Stimulated activated CD4-positive, alpha-beta T cell treated with anti-CD3 and anti-CD28 coated beads, Interleukin-2, amount 100 ng/mL, for 4 hours (primary cell): ENCODE measurements around the gene RPS8.
"Not testable (repeated sequence)": the region's sequence is repeated elsewhere in the genome, so short reads cannot be mapped to it uniquely, and the experiment has no call there.

Source experiments
- DNase-seq: peaks from one replicate; pipeline ENCODE4 v3.0.0-alpha.2; 2020; ENCODE audit warnings: low read depth

The RPS8 gene

DNA sequence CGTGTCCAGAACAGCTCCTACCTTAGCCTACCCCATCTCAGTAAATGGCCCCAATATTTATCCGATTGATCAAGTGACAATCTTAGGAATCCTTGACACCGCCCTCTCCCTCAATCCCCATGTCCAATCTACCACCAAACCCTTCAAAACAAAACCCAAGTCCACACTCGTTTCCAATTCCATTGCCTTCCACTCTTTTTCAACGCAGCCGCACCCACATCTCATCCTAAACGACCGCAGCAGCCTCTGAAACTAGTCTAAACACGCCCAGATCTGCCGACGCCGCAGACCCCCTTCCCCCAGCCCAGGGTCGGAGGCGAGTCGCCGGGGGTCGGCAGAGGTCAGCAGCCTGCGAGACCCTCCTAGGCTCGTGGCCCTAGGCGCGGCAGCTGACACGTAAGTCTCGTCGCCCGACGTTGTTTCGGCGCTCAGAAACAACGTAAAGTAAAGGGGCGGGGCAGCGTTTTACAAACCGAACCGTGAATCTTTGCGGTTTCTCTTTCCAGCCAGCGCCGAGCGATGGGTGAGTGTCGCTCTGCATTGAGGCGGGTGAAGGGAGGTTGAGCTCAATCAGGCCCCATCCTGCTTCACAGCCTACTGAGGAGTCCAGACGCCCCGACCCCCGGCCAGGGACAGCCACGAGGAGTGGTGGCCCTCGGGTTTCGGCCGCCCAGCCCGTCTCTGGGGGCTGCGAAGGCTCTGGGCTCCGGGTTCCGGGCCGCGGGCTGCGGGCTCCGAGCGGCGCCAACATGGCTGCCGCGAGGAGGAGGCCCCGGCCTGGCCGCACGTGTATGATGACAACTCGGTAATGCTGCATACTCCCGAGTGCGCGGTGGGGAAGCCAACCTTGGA lies at the start of gene RPS8:
Gene RPS8 (plus strand): TSS at position 463 of the 852 bp plus-strand sequence. CDS start 57 bp downstream, at position 520.
- peak; percentile 87 for DNase-seq

DNA sequence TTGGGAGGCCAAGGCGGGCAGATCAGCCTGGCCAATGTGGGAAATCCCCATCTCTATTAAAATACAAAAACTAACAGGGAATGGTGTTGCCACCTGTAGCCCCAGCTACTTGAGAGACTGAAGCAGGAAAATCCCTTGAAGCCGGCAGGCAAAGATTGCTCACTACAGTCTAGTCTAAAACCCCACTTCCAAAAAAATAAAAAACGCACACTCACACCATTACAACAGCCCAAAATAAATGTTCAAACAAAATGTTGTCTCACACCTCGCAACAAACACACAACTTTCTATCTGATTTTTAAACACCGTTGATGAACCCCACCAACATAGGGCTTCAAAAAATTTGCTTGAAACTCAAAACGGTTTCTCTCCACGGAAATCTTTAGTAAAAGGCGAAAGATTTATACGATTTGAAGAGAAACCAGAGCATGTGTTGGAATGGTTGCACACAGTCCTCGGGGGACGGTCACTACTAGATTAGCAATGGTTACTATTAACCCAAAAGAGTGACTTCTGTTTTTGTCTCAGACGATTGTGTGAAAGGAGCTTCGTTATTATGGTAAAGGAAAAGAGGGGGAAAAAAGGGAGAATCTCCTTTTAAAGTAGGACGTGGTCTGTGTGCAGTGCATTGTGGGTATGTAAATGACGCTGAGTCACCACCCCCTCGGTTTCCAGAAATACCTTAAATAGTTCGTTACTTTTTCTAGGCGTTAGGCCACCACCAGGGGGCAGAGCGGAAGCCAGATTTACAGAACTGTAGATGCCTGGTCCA lies 44.4 kb upstream of the RPS8 start, which contains the start of gene RNU5D-1:
Gene RNU5D-1 (minus strand): TSS at position 430 of the 772 bp plus-strand sequence.
- DNase-seq = peak; percentile 90

DNA sequence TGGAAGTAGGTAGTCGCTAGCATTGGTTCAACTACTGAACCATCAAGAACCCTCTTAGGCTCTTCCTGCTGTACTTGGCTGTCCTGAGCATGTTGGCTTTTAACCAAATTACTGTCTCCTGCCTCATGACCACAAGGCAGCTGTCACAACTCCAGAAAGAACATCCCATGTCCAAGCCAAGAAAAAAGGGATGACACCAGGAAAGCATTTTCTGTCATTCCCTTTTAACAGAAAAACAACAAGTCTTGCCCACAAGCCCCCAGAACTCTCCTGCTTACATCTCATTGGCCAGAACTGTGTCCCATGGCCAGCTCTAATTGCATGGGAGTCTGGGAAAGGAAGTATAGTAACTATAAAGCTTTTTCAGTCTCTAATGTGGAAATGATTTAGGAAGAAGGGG lies 42.0 kb upstream of the RPS8 start:
- DNase-seq = no peak

DNA sequence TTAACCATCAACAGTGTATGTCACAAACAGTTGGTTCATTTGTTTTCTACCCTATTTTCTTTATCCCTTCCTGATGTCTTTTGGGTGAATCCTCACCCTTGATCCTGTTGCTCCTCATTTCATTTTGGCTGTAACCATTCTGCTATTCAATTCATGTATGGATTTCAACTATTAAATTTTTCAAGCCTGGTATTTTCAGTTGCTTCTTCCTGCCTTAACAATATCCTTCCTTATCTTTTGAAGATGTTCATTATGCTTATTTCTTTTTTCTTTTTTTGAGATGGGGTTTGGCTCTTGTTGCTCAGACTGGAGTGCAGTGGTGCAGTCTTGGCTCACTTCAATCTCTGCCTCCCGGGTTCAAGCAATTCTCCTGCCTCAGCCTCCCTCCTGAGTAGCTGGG lies 41.6 kb upstream of the RPS8 start:
- DNase-seq = no peak

DNA sequence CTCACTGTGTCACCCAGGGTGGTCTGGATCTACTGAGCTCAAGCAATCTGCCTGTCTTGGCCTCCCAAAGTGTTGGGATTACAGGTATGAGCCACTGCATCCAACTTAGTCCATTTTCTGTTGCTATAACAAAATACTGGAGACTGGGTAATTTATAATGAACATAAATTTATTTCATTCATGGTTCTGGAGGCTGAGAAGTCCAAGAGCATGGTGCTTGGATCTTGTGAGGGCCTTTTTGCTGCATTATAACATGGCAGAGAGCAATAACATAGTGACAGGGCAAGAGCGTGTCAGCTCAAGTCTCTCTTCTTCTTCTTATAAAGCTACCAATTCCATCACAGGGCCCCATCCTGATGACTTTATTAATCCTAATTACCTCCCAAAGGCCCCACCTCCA lies 39.3 kb upstream of the RPS8 start:
- no peak for DNase-seq

DNA sequence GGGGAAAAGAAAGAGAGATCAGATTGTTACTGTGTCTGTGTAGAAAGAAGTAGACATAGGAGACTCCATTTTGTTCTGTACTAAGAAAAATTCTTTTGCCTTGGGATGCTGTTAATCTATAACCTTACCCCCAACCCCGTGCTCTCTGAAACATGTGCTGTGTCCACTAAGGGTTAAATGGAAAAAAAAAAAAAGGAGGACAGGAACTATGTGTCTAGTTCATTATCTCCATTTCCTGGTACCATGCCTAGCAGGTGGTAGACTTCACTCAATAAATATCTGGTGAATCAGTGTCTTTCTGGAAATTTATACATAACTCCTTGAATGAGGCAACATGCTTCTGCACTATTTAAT lies 36.4 kb upstream of the RPS8 start:
- DNase-seq = not testable (repeated sequence)

DNA sequence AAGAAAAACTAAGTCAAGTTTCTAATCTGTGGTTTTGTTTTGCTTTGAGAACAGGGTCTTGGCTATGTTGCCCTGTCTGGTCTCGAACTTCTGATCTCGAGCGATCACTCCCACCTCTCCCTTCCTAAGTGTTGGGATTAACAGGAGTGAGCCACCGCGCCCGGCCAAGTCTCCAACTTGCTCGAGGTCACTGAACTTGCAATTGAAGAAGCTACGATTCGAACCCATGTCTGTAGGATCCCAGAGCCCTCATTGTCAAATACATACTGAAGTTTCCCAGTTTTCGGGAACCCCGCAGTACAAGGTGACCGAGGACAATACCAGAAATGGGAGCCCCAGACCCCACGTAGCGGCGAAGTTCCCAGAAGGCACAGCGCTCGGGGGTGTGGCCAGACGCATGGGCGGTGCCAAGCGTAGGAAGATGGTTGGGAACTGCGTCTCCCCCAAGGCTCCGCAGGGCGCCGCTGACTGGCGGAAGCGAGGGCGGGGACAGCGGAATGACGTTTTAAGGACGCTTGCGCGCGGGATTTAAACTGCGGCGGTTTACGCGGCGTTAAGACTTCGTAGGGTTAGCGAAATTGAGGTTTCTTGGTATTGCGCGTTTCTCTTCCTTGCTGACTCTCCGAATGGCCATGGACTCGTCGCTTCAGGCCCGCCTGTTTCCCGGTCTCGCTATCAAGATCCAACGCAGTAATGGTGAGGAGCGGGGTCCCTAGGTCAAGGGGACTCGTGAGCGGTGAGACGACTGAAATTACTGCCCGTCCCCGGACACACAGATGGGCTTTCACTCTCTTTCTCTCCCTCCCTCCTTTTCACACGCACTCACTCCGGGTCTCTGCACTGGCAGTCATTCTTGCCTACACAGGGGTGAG lies 35.8 kb upstream of the RPS8 start, which contains the start of gene KIF2C:
Gene KIF2C (plus strand): TSS at position 531 of the 872 bp plus-strand sequence. CDS start 96 bp downstream, at position 627.
- peak; percentile 96 for DNase-seq

DNA sequence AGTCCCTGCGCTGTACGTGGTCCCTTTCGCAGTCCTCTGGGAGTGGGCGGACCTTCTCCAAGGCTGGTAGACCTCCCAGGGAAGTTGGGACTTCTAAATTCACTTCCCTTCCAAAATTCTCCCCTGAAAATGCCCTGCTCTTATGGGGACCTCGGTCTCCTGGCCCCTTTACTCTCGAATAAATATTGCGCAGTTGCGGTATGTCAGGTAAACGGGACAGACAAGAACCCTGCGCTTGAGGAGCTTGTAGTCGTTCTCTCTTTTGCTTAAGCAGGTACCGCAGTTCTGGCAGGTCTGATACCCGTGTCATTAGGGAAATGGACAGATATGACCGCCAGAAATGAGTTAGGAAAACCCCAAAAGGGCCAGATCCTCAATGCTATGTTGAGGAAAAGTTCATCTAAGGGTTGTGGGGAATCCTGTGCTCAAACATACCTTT lies 35.1 kb upstream of the RPS8 start:
- no peak for DNase-seq

DNA sequence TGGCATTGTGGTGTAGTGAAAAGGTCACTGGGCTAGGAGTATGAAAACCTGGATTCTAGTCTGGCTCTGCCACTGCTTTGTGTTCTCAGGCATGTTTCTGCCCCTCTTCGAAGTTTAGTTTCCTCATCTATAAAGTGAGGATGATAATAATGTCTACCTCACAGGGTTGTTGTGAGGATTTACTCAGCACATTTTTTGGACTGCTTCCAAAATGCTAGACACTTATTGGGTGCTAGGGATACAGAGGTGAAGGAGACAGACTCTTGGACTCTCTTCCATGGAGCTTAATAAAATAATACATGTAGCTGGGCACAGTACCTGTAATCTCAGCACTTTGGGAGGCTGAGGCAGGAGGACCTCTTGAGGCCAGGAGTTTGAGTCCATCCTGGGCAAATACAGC lies 32.1 kb upstream of the RPS8 start:
- no peak for DNase-seq

DNA sequence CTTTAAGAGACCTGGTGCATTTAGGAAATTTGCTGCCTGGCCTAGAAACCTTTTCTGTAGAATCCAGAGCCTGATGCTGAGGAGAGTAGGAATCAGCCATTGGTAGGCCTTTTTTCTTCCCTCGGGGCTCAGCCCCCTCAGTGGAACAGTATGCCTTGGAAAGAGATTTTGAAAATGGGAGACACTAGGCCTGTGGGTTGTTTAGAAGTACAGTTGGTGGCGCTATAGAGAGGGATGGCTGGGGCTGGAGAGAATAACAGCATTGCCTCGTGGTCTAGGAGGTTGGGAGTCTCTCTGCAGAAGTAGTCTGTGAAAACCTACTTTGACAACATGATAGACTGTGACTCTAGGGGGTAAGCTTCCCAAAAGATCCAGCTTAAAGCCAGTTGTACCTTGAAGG lies 27.5 kb upstream of the RPS8 start:
- DNase-seq = no peak

DNA sequence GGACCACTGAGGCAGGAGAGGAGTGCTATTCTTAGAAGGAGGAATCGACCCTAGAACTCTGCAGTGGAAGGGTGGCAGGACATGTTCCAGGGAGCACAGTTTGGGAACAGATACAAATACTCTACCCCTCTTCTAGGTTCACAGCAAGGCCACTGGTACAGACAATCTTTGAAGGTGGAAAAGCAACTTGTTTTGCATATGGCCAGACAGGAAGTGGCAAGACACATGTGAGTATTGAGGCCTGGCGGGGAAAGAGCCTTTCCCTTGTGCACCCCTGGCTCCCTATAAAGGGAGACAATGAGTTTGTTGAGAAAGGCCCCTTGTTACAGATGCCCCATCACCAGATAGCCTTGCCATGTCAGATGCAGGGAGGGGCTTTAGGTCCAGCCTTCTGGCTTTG lies 17.9 kb upstream of the RPS8 start:
- DNase-seq = no peak

DNA sequence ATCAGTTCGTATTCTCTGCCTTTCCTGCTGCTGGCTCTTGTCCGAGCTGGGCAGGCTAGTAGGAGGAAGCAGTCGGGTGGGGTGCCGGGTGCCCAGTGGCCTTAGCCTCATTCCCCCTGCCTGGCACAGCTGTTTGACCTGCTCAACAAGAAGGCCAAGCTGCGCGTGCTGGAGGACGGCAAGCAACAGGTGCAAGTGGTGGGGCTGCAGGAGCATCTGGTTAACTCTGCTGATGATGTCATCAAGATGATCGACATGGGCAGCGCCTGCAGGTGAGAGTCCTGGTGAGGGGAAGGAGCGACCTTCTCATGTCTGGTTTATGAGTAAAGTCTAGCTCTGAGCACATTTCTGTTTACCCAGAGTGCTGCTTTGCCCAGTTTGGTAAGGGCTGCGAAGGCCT lies 16.3 kb upstream of the RPS8 start:
- DNase-seq = no peak

DNA sequence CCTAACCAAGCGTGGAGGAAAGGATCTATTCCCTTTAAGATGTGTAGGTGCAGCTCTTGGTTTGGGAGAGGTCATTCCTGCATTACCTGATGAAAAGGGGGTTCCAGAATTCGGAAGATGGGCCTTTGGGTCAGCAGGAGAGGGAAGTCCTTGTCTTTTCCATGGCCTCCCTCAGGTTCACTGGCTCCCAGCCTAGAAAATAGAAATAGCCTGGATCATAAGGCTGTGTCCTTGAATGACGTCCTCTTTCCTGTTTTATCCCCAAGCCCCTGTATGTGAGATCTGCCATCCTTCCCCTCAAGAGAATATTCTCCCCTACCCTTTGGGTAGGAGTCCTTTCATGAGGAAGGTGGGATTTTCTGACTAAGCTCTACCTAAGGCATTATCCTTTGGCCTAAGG lies 14.5 kb upstream of the RPS8 start:
- DNase-seq = no peak

DNA sequence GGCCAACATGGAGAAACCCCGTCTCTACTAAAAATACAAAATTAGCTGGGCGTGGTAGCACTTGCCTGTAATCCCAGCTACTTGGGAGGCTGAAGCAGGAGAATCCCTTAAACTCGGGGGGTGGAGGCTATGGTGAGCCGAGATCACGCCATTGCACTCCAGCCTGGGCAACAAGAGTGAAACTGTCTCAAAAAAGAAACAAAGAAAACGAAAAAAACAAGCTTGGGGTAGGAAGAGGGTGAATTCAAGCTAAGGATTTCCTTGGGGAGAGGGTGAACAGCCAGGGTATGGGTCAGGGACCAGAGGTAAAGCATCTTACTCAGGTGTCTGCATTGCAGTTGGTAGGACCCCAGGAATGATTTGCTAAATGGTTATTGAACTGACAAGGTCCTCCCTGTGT lies 8.9 kb upstream of the RPS8 start:
- not testable (repeated sequence) for DNase-seq

DNA sequence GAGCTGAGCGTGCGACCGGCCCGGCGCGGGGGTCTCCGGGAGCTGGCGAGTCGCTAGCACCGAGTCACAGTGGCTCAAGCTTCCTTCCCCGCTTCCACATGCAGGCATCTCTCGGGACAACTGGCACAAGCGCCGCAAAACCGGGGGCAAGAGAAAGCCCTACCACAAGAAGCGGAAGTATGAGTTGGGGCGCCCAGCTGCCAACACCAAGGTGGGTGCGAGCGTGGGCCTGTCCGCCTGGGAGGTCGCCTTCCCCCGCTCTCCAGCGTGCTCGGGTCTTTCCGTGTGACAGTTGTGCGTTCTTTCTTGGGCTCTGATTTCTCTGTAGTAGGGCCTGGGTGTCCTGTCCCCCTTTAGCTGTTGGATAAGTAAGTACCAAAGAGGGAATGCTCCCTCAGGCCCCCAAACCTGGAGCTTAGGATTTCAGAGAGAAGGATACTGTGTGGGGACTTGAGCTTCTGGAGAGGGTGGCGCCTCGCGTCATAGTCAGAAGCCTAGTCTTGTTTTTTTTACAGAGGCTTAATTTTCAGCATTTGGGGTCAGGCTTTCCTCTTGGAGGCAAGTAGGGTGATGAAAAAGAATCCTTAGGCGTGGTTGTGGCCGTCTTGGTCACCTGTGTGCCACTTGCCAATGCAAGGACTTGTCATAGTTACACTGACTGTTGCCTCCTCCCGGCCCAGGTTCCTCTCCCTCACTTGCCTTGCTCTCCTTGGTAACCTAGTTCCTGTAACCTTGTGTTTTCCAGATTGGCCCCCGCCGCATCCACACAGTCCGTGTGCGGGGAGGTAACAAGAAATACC lies 790 bp downstream of the RPS8 start:
- peak; percentile 59 for DNase-seq

DNA sequence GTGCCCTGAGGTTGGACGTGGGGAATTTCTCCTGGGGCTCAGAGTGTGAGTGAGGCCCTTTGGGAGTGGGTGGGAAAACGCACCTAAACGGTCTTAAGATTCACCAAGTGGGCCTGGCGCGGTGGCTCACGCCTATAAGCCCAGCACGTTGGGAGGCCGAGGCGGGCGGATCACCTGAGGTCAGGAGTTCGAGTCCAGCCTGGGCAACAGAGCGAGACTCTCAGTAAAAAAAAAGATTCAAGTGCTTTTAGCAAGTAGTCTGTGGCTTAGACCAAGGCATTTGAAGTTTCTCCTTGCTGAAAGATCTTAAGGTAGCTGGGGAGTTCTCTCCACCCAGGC lies 1.4 kb downstream of the RPS8 start:
- DNase-seq = no peak

DNA sequence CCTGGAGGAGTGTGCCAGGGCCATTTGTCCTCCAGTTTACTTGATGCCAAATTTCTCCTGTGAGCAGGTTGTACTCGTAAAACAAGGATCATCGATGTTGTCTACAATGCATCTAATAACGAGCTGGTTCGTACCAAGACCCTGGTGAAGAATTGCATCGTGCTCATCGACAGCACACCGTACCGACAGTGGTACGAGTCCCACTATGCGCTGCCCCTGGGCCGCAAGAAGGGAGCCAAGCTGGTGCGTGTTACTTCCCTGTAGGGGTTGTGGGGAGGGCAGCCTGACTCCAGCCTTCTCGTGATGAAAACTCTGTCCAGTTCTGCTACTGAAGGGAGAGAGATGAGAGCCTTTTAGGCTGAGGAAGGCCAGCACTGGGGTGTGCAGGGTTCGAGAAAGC lies 2.2 kb downstream of the RPS8 start:
- no peak for DNase-seq

DNA sequence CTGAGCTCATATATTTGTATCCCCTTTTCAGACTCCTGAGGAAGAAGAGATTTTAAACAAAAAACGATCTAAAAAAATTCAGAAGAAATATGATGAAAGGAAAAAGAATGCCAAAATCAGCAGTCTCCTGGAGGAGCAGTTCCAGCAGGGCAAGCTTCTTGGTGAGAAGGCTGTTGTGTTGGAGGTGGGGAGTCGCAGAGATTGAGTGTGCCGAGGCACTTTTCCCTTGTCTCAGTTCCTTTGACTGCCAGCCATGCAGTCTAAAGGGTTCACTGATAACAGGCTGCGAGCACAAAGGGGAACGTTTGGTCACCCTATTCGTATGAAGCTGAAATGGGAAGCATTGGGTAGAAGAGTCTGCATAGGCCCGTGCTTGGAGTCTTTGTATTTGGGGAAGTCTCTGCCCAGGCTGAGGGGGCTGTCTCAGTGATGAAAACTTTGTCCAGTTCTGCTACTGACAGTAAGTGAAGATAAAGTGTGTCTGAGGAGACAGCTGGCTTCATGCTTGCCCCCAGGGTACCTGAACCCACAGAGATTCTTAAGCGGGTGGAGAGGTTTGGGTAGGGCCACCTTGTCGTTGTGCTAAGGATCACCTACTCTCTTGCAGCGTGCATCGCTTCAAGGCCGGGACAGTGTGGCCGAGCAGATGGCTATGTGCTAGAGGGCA lies 2.8 kb downstream of the RPS8 start:
- no peak for DNase-seq

DNA sequence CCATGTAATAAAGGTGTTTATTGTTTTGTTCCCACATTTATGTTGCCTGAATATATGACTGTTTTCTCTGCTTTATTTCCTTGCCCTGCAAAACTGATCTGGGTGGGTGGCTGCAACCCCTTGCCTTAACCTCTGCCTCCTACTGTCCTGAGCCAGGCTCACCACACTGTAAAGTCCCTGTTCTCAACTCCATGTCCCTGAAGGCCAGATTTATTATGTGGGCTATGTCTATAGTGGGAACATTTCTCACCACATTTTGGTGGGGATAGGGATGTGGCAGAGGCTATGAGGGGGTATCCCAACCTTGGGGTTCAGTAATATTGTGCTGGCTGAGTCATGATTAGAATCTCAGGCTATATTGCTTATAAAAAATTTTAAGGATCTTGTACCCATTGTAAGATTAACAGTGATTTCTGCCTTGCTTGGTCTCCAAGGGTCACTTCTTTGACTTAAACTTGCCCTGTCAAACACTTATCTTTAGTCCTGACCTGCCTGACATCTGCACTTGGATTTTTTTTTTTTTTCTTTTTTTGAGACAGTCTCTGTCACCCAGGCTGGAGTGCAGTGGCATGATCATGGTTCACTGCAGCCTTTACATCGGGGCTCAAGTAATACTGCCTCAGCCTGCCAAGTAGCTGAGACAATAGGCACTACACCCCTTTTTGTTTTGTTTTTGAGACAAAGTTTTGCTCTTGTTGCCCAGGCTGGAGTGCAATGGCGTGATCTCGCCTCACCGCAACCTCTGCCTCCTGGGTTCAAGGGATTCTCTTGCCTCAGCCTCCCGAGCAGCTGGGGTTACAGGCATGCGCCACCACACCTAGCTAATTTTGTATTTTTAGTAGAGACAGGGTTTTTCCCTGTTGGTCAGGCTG lies 3.6 kb downstream of the RPS8 start:
- DNase-seq = no peak

DNA sequence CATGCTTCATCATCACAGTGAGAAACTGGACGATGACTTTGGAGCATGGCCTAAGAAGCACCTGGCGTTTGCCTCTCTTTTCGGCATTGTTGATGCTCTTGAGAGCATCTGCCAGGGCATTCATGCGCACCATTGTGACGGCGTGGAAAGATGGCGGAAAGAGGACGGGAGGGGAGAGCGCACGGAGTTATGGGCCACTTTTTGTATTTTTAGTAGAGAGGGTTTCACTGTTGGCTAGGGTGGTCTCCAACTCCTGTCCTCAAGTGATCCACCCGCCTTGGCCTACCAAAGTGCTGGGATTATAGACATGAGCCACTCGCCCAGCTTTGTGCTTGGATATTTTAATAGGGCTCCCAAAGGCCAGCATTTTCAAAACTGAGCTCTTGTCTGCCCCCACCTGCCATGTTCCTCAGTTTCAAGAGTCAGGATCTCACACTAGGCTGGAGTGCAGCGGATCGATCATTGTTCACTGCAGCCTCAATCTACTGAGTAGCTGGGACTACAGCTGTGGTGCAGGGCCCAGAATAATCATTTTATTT lies 5.3 kb downstream of the RPS8 start:
- no peak for DNase-seq
